T-helper 22 cell (primary cell): Measurements from ENCODE around the gene RAB24.
"Not testable (repeated sequence)": the region's sequence is repeated elsewhere in the genome, so short reads cannot be mapped to it uniquely, and the experiment has no call there.

Experiments used
- DNase-seq: peaks from one replicate; pipeline ENCODE4 v3.0.0-alpha.2; 2020; ENCODE audit warnings: low read depth

The RAB24 gene

DNA sequence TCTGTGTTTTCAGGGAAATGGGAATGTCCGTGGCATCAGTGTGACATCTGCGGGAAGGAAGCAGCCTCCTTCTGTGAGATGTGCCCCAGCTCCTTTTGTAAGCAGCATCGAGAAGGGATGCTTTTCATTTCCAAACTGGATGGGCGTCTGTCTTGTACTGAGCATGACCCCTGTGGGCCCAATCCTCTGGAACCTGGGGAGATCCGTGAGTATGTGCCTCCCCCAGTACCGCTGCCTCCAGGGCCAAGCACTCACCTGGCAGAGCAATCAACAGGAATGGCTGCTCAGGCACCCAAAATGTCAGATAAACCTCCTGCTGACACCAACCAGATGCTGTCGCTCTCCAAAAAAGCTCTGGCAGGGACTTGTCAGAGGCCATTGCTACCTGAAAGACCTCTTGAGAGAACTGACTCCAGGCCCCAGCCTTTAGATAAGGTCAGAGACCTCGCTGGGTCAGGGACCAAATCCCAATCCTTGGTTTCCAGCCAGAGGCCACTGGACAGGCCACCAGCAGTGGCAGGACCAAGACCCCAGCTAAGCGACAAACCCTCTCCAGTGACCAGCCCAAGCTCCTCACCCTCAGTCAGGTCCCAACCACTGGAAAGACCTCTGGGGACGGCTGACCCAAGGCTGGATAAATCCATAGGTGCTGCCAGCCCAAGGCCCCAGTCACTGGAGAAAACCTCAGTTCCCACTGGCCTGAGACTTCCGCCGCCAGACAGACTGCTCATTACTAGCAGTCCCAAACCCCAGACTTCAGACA is 9.5 kb downstream of the RAB24 start:
- DNase-seq: no peak

GRCh38 chr5:177291735-177292134 is 11.8 kb downstream of the RAB24 start:
- no peak for DNase-seq

DNA sequence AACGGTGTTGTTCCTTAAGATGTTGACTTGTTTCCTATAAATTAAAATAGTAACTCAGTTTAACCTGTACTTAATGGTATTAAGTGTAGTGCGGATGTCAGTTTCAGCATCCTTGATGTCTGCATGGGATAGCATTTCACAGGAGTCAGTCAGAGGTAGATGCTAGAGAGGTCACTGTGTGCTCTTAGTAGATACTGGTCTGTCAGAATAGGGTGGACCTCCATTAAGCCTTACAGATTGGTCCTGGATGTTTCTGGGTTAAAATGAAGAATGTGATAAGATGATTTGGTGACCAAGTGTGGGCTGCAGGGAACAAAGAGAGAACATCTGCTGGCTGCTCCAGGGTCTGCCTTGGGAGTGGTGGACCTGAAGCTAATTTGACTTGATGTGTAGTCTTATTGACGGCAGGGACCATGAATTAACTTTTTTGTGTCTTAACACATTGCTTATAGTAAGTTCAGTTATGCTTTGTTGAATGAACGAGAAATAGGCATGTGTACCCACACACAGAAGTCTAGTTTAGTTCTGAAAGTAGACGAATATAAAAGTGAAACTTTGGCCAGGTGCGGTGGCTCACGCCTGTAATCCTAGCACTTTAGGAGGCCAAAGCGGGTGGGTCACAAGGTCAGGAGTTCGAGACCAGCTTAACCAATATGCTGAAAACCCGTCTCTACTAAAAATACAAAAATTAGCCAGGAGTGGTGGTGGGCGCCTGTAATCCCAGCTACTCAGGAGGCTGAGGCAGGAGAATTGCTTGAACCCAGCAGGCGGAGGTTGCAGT is 12.5 kb downstream of the RAB24 start:
- DNase-seq: no peak

DNA sequence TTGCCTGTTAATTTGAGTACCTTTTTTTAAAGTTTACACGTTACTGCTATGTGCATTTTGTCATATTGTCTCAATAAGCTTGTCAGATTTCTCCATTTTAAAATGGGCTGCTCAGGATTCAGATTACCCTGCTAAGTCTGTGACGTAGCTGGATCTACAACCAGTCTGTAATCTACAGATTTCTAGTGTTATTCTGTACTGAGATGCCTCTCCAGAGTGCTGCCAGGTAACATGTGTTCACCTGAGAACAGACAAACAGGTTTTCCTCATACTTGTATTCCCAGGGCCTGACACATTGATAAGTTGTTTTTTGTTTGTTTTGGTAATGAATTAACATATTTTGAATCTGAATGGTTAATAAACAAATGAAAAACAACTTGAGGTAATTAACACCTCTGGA is 15.3 kb downstream of the RAB24 start:
- no peak for DNase-seq

DNA sequence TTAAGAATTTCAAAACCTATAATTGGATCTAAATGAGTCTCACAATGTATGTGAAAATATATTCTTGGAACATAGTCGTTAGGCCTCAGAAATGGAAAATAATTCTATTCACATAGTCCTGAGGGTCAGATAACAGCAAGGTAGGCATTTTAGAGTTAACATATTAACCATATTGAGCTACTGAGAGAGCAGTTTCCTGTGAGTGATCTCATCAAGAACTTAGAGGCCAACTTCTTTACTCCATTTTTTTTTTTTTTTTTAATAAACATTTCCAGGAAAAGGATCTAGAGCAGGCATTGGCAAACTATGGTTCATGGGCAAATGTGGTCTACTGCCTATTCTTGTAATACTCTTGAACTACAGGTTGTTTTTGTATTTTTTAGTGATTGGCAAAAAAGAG is 26.6 kb downstream of the RAB24 start:
- no peak for DNase-seq

DNA sequence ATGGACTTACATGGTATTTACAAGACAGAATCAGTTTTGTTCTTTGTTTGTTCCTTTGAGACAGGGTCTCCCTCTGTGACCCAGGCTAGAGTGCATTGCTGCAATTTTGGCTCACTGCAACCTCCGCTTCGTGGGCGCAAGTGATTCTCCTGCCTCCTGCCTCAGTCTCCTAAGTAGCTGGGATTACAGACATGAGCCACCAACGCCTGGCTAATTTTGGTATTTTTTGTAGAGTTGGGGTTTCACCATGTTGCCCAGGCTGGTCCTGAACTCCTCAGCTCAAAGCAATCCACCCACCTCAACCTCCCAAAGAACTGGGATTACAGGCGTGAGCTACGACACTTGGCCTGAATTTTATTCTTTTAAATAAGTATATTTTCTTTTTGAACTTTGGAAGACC is 27.6 kb downstream of the RAB24 start:
- DNase-seq: no peak

- no peak for DNase-seq
Observed at GRCh38 chr5:177271113-177271512, 32.4 kb downstream of the RAB24 start.

GRCh38 chr5:177270653-177271052 is 32.9 kb downstream of the RAB24 start:
- DNase-seq: no peak

DNA sequence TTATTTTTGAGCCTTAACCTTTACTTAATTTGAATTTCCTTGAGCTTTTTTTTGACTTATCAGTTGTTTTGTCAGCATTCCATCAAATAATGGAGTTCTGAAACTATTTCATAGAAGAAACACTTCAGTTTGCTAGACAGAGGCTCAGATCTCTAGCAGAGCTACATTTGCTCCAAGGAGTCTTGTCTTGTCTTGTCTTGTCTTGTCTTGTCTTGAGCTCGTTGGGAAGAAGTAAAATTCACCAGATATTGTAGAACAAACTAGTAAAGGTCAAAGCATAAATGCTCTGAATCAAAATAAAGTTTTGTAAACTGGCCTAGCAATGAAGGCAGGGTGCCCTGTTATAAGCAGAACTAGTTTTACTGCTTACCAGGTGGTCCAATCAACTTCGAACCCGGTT is 33.5 kb downstream of the RAB24 start:
- DNase-seq: no peak

- DNase-seq: no peak
Observed at GRCh38 chr5:177269232-177269895, 34.2 kb downstream of the RAB24 start.

GRCh38 chr5:177265395-177265794 is 38.1 kb downstream of the RAB24 start:
- no peak for DNase-seq

GRCh38 chr5:177264178-177264577 is 39.3 kb downstream of the RAB24 start:
- no peak for DNase-seq

- DNase-seq: no peak
Observed at GRCh38 chr5:177261510-177261909, 42.0 kb downstream of the RAB24 start.

DNA sequence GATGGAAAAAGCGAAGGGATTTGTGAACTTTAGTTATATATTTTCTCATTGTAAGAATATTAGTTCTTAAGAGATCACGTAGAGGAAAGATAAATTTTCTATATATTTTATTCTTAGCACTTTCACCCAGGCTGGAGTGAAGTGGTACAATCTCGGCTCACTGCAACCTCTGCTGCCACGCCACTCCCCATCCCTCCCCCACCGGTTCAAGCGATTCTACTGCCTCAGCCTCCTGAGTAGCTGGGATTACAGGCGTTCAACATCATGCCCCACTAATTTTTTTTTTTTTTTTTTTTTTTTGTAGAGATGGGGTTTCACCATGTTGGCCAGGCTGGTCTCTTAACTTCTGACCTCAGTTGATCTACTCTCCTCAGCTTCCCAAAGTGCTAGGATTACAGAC is 42.6 kb downstream of the RAB24 start:
- DNase-seq: no peak

GRCh38 chr5:177258711-177259110 is 44.8 kb downstream of the RAB24 start:
- DNase-seq: not testable (repeated sequence)

DNA sequence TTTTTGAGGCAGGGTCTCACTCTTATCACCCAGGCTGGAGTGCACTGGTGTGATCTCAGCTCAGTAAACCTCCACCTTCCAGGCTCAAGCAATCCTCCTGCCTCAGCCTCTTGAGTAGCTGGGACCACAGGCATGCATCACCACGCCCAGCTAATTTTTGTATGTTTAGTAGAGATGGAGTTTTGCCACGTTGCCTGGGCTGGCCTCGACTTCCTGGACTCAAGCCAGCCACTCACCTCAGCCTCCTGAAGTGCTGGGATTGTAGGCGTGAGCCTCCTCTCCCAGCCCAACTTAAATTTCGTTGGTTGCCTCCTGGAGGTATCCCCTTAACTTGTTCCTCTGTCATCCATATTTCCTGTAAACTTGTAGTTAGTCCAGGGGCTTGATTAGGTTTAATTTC is 47.2 kb downstream of the RAB24 start:
- DNase-seq: no peak

DNA sequence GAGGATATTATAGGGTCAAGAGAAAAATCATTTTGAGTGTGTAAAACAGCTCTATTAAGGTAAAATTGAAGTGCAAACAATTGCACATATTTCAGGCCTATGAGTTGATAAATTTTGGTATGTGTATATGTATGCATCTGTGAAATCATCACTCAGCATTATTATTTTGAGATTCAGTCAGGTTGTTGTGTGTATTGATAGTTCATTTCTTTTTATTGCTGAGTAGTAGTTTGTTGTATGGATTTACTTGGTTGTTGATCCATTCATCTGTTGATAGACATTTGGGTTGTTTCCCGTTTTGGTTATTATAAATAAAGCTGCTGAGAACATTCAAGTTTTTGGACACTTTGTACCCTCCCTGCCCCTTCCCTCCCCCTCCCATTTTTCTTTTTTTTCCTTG is 50.3 kb downstream of the RAB24 start:
- no peak for DNase-seq
